ENCODE data around the gene UGT1A4.

DNA sequence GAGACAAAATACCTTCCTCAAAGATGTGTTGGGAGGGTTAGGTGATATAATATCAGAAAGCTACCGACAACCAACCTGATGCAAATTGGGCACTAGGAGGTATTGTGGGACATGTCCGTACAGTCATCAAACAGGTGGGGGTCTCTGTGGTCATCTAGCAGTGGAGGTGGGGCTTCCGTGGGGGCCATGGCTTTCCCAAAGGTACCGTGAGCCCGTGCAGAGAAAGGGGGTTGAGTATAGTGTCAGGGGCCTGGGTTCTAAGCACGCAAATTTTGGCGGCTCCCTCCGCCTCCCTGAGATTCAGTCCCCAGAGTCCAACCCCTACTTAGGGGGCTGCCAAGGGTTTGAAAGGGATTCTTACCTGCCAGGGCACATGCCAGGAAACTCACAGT lies 103.2 kb downstream of the UGT1A4 start:
- TF ChIP-seq FOSL1 (IDR thresholded peaks at IDR 0.05; ENCODE audit: low read depth) (no peak), YY1 (IDR thresholded peaks at IDR 0.05; ENCODE audit: extremely low read depth, insufficient replicate concordance, low read depth, low read length) (no peak), EGR1 (IDR thresholded peaks at IDR 0.05; ENCODE audit: low read depth) (no peak)
- TF ChIP-seq, protein P1, sequence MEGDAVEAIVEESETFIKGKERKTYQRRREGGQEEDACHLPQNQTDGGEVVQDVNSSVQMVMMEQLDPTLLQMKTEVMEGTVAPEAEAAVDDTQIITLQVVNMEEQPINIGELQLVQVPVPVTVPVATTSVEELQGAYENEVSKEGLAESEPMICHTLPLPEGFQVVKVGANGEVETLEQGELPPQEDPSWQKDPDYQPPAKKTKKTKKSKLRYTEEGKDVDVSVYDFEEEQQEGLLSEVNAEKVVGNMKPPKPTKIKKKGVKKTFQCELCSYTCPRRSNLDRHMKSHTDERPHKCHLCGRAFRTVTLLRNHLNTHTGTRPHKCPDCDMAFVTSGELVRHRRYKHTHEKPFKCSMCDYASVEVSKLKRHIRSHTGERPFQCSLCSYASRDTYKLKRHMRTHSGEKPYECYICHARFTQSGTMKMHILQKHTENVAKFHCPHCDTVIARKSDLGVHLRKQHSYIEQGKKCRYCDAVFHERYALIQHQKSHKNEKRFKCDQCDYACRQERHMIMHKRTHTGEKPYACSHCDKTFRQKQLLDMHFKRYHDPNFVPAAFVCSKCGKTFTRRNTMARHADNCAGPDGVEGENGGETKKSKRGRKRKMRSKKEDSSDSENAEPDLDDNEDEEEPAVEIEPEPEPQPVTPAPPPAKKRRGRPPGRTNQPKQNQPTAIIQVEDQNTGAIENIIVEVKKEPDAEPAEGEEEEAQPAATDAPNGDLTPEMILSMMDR (IDR thresholded peaks at IDR 0.05 in 2 of 3, conservative IDR thresholded peaks at IDR 0.05 in 1 of 3; ENCODE audit: borderline replicate concordance in 1 of 3, insufficient read depth in 1 of 3, low read depth in 2 of 3, low read length in 2 of 3), result no peak

All from HCT116 (cell line).